HepG2 (cell line): ENCODE measurements around the gene SULT6B1. TPM values are rescaled to one million over a fixed set of nuclear protein-coding genes. Genes with fewer than 3 reads are reported as not detected.
A peak's percentile ranks its signal among the peaks of the same experiment; 100 is the strongest.

Source experiments
- BHLHE40 ChIP-seq: IDR thresholded peaks from 2 replicates; pipeline ENCODE4 v1.6.1; 2011; ENCODE audit warnings: low read length, improper control_type of control experiment
- CCDC6 ChIP-seq: sonication (generic); formaldehyde crosslinking; IDR thresholded peaks from 2 replicates; pipeline ENCODE4 v1.8.1; 2022; ENCODE audit warnings: mild to moderate bottlenecking, missing genetic modification reagents, moderate library complexity
- FOXO1 ChIP-seq: sonication (generic); formaldehyde crosslinking; IDR thresholded peaks from 2 replicates; pipeline ENCODE4 v1.4.0; 2020; ENCODE audit warnings: missing genetic modification reagents
- GLI4 ChIP-seq: sonication (generic); formaldehyde crosslinking; IDR thresholded peaks from 2 replicates; pipeline ENCODE4 v1.5.1; 2020; ENCODE audit warnings: missing genetic modification reagents, mild to moderate bottlenecking, moderate library complexity, borderline replicate concordance
- GMEB2 ChIP-seq: IDR thresholded peaks from 2 replicates; pipeline ENCODE4 v1.6.1; 2016; ENCODE audit warnings: missing biosample characterization, missing genetic modification reagents, low read depth
- MYNN ChIP-seq: sonication (generic); formaldehyde crosslinking; IDR thresholded peaks from 2 replicates; pipeline ENCODE4 v1.4.0; 2020; ENCODE audit warnings: mild to moderate bottlenecking, low read depth, missing genetic modification reagents
- REXO4 ChIP-seq: sonication (generic); formaldehyde crosslinking; IDR thresholded peaks from 2 replicates; pipeline ENCODE4 v1.8.0; 2022; ENCODE audit warnings: missing genetic modification reagents, mild to moderate bottlenecking, borderline replicate concordance
- SNAI1 ChIP-seq: sonication (generic); formaldehyde crosslinking; IDR thresholded peaks from 2 replicates; pipeline ENCODE4 v1.5.0; 2020; ENCODE audit warnings: mild to moderate bottlenecking, missing genetic modification reagents, borderline replicate concordance
- TAF1 ChIP-seq: sonication (generic); formaldehyde crosslinking; IDR thresholded peaks from 2 replicates; pipeline ENCODE4 v1.4.0; 2020; ENCODE audit warnings: missing genetic modification reagents
- ZNF556 ChIP-seq: sonication (generic); formaldehyde crosslinking; IDR thresholded peaks from 2 replicates; pipeline ENCODE4 v1.4.0; 2020; ENCODE audit warnings: mild to moderate bottlenecking, missing genetic modification reagents, borderline replicate concordance
- ZNF567 ChIP-seq: sonication (generic); formaldehyde crosslinking; IDR thresholded peaks from 2 replicates; pipeline ENCODE4 v1.8.1; 2023; ENCODE audit warnings: mild to moderate bottlenecking, missing genetic modification reagents, borderline replicate concordance
- ZNF615 ChIP-seq: sonication (generic); formaldehyde crosslinking; IDR thresholded peaks from 2 replicates; pipeline ENCODE4 v1.5.0; 2020; ENCODE audit warnings: mild to moderate bottlenecking, missing genetic modification reagents, borderline replicate concordance
- ZNF841 ChIP-seq: sonication (generic); formaldehyde crosslinking; IDR thresholded peaks from 2 replicates; pipeline ENCODE4 v1.8.1; 2023; ENCODE audit warnings: missing genetic modification reagents, borderline replicate concordance
- polyA plus RNA-seq, 8 experiments: library from polyadenylated mRNA; depleted of rRNA in 3 of 8; stranded (reverse) in 7 of 8; unstranded in 1 of 8; fragments of >200 nt; fragmentation: Illumina TruSeq in 4 of 8; extraction: Trizol in 4 of 8; gene quantifications; 2 replicates each; pipeline versions ENCODE4 v1.2.1 to v1.2.3, GENCODE V29; 2011 to 2016; ENCODE audit warnings: low read depth in 4 of 8, missing spikeins in 1 of 8, mixed read lengths in 1 of 8; ENCODE audit not compliant: insufficient read depth in 1 of 8
- total RNA-seq, 5 experiments: library from RNA; depleted of rRNA; stranded (reverse); fragments of >200 nt; fragmentation: Illumina TruSeq; extraction: Trizol; gene quantifications; 2 replicates each; pipeline ENCODE4 v1.2.3, GENCODE V29; 2016; ENCODE audit warnings: low read depth in 1 of 5
- TF ChIP-seq, protein P1 (sequence below): sonication (generic); formaldehyde crosslinking; IDR thresholded peaks from 2 replicates; pipeline ENCODE4 v1.4.0; 2020; ENCODE audit warnings: missing genetic modification reagents, borderline replicate concordance
- TF ChIP-seq, protein P2 (sequence below): sonication (generic); formaldehyde crosslinking; IDR thresholded peaks from 2 replicates; pipeline ENCODE4 v1.8.1; 2023; ENCODE audit warnings: mild to moderate bottlenecking, moderate library complexity, missing genetic modification reagents
- TF ChIP-seq, protein P3 (sequence below): sonication (generic); formaldehyde crosslinking; IDR thresholded peaks from 2 replicates; pipeline ENCODE4 v1.4.0; 2020; ENCODE audit warnings: missing genetic modification reagents

SULT6B1 gene
- total and polyA plus RNA-seq, 2 of the 13 experiments (the other 11 are each of a cell fraction or from before 2014, with no cell fraction given), result not detected

- TF ChIP-seq CCDC6 (0 out of 2 replicates have a peak, but pooled peaks have one; percentile 2), ZNF567 (CRISPR knock-in tag) (no peak), GLI4 (CRISPR knock-in tag) (no peak), GMEB2 (CRISPR knock-in tag) (no peak), BHLHE40 (no peak), MYNN (no peak), REXO4 (CRISPR knock-in tag) (0 out of 2 replicates have a peak, but pooled peaks have one; percentile 55), ZNF556 (CRISPR knock-in tag) (peak; percentile 21; the same call in 1 of the 2 replicates), ZNF615 (CRISPR knock-in tag) (no peak), SNAI1 (CRISPR knock-in tag) (no peak), ZNF841 (CRISPR knock-in tag) (no peak), FOXO1 (CRISPR knock-in tag) (no peak), TAF1 (CRISPR knock-in tag) (no peak; the same call in 1 of the 2 replicates)
- TF ChIP-seq, protein P1, sequence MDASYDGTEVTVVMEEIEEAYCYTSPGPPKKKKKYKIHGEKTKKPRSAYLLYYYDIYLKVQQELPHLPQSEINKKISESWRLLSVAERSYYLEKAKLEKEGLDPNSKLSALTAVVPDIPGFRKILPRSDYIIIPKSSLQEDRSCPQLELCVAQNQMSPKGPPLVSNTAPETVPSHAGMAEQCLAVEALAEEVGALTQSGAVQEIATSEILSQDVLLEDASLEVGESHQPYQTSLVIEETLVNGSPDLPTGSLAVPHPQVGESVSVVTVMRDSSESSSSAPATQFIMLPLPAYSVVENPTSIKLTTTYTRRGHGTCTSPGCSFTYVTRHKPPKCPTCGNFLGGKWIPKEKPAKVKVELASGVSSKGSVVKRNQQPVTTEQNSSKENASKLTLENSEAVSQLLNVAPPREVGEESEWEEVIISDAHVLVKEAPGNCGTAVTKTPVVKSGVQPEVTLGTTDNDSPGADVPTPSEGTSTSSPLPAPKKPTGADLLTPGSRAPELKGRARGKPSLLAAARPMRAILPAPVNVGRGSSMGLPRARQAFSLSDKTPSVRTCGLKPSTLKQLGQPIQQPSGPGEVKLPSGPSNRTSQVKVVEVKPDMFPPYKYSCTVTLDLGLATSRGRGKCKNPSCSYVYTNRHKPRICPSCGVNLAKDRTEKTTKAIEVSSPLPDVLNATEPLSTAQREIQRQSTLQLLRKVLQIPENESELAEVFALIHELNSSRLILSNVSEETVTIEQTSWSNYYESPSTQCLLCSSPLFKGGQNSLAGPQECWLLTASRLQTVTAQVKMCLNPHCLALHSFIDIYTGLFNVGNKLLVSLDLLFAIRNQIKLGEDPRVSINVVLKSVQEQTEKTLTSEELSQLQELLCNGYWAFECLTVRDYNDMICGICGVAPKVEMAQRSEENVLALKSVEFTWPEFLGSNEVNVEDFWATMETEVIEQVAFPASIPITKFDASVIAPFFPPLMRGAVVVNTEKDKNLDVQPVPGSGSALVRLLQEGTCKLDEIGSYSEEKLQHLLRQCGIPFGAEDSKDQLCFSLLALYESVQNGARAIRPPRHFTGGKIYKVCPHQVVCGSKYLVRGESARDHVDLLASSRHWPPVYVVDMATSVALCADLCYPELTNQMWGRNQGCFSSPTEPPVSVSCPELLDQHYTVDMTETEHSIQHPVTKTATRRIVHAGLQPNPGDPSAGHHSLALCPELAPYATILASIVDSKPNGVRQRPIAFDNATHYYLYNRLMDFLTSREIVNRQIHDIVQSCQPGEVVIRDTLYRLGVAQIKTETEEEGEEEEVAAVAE (CRISPR knock-in tag), result no peak; the same call in 1 of the 2 replicates
- TF ChIP-seq, protein P2, sequence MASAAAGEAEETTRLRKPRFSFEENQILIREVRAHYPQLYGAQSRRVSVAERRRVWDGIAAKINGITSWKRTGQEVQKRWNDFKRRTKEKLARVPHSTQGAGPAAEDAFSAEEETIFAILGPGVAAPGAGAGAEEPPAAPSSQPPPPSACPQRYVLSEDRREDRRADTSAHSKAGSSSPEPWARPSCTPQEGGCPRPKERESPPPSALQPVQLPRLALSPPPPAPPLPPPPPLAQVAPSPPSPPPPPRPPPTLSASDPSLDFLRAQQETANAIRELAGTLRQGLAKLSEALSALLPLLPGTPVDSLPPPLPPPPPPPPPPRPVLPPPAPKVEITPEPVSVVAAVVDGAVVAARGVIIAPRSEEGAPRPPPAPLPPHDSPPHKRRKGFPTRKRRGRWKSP (CRISPR knock-in tag), result 0 out of 2 replicates have a peak, but pooled peaks have one; percentile 51
- TF ChIP-seq, protein P3, sequence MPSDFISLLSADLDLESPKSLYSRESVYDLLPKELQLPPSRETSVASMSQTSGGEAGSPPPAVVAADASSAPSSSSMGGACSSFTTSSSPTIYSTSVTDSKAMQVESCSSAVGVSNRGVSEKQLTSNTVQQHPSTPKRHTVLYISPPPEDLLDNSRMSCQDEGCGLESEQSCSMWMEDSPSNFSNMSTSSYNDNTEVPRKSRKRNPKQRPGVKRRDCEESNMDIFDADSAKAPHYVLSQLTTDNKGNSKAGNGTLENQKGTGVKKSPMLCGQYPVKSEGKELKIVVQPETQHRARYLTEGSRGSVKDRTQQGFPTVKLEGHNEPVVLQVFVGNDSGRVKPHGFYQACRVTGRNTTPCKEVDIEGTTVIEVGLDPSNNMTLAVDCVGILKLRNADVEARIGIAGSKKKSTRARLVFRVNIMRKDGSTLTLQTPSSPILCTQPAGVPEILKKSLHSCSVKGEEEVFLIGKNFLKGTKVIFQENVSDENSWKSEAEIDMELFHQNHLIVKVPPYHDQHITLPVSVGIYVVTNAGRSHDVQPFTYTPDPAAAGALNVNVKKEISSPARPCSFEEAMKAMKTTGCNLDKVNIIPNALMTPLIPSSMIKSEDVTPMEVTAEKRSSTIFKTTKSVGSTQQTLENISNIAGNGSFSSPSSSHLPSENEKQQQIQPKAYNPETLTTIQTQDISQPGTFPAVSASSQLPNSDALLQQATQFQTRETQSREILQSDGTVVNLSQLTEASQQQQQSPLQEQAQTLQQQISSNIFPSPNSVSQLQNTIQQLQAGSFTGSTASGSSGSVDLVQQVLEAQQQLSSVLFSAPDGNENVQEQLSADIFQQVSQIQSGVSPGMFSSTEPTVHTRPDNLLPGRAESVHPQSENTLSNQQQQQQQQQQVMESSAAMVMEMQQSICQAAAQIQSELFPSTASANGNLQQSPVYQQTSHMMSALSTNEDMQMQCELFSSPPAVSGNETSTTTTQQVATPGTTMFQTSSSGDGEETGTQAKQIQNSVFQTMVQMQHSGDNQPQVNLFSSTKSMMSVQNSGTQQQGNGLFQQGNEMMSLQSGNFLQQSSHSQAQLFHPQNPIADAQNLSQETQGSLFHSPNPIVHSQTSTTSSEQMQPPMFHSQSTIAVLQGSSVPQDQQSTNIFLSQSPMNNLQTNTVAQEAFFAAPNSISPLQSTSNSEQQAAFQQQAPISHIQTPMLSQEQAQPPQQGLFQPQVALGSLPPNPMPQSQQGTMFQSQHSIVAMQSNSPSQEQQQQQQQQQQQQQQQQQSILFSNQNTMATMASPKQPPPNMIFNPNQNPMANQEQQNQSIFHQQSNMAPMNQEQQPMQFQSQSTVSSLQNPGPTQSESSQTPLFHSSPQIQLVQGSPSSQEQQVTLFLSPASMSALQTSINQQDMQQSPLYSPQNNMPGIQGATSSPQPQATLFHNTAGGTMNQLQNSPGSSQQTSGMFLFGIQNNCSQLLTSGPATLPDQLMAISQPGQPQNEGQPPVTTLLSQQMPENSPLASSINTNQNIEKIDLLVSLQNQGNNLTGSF, result no peak
Measured at GRCh38 chr2:37156071-37156856, 32.2 kb downstream of the SULT6B1 start (continued).
